GM08714 (cell line): Measurements from ENCODE around the gene BANF2.

Experiments used
- H3K4me3 ChIP-seq: fragments of 200-500 bp; sonication (Bioruptor generic); 2 replicates; pipeline ENCODE4 v1.5.1; 2014; ENCODE audit warnings: mild to moderate bottlenecking, low read length, inconsistent platforms
- ZNF274 ChIP-seq: IDR thresholded peaks from 2 replicates; pipeline ENCODE4 v1.6.1; 2012; ENCODE audit warnings: mild to moderate bottlenecking, low read depth, low read length

Gene BANF2

DNA sequence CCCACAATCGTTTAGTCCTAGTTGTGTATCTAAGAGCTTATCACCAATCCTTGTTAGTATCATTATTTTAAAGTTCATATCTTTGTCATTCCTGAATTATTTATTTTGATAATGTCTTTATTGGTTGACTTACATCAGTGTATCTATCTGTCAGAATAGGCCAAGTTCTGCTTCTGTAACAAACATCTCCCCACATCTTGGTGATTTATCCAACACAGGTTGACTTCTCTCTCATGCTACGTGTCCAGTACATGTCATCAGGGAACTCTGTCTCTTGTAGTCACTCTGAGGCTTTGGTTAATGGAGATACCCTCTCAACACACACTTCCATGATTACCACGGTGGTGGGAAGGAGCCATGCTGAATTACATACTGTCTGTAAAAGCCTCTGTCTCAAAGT, 38.4 kb downstream of the BANF2 start:
- no peak overlapping the region for H3K4me3 ChIP-seq
- TF ChIP-seq ZNF274 = no peak

DNA sequence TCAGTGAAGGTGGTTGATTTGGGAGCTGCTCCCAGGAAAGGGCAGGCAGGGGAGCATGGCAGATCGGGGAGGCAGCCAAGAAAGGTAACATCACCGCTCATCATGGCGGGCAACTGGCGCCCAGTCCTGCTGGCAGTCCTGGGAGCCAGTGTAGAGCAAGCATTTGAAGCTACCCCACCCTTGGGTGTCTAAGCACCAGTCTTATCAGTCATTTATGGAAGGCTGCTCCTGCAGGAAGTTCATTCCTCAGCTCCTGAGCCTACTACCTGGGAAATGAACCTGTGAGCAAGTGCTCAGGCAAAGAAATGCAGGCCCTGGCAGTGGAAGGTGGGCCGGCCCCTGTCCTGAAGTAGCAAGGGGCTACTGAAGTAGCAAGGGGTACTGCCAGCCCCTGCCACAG, 41.5 kb downstream of the BANF2 start:
- no peak overlapping the region for H3K4me3 ChIP-seq
- no peak for TF ChIP-seq ZNF274

DNA sequence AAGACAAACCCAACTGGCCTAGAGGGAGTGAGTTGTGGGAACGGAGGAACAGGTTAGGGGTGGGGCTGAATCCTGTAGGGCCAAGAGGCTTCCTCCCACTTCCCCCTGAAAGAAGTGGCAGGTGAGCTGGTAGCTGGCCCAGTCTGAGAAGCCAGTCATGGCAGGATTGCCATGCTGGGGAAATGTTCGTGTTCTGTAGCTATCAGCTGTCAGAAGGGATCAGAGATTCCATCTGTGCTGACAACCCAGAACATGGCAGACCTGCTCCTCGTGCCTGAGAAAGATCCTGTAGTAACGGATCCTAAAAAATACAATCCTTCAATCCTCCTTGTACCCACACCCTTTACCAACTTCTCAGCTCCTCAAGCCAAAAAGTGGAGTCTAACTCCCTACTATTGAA, 43.0 kb downstream of the BANF2 start:
- no peak overlapping the region for H3K4me3 ChIP-seq
- no peak for TF ChIP-seq ZNF274

GRCh38 chr20:17743677-17744076, 43.9 kb downstream of the BANF2 start:
- no peak for TF ChIP-seq ZNF274
- no peak overlapping the region for H3K4me3 ChIP-seq

DNA sequence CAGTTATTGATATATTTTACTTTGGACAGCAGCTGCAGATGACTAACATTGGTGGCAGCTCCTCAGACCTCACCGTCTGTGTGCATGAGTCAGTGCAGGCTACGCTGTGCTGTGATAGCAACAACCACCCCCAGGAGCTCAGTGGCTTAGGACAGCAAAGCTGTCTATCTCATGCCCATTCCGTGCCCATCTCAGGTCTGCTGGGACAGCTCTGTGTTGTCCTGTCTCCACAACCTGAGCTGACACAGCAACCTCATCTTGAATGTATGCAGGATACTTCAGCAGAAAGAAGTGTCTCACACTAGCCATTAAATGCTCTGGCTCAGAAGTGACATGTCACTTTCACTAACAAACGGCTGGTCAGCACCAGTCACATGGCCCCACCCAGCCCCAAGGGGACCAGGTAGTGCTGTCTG, 47.7 kb downstream of the BANF2 start:
- H3K4me3 ChIP-seq = no peak overlapping the region
- no peak for TF ChIP-seq ZNF274

DNA sequence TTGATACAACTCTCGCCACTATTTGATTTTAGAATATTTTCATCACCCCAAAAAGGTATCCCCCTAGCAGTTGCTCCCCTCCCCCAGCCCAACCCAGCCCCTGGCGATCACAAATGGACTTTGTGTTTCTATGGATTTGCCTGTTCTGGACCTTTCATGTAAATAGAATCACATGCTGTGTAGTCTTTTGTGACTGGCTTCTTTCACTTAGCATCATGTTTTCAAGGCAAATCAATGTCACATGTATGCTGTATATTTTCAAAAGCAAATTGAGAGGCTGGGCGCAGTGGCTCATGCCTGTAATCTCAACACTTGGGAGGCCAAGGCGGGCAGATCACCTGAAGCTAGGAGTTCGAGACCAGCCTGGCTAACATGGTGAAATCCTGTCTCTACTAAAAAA, 48.5 kb downstream of the BANF2 start:
- TF ChIP-seq ZNF274 = no peak
- no peak overlapping the region for H3K4me3 ChIP-seq

- TF ChIP-seq ZNF274 = no peak
- no peak overlapping the region for H3K4me3 ChIP-seq
Observed at GRCh38 chr20:17749626-17749977, 49.8 kb downstream of the BANF2 start.

- no peak overlapping the region for H3K4me3 ChIP-seq
- TF ChIP-seq ZNF274 = no peak
Observed at GRCh38 chr20:17749978-17750721, 50.4 kb downstream of the BANF2 start.

GRCh38 chr20:17750722-17751045, 50.9 kb downstream of the BANF2 start:
- no peak overlapping the region for H3K4me3 ChIP-seq
- TF ChIP-seq ZNF274 = no peak

- no peak for TF ChIP-seq ZNF274
- H3K4me3 ChIP-seq = no peak overlapping the region
Observed at GRCh38 chr20:17751640-17752039, 51.9 kb downstream of the BANF2 start.

DNA sequence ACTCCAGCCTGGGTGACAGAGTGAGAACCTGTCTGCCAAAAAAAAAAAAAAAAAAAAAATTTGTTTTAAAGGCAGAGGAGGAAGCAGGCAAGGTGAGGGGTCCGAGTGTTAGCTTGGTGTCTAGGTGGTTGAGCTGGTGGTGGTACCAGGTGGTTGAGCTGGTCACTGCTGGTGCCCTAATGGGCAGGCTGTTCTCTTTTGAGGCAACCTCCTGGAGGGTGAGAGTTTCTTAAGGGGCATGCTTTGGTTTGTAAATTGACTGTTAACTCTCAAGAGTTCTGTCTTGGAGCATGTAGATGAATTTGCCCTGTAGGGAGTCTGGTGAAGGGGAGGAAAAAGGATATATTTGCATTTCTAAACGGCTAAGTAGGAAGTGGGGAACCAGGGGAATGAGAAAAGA, 52.7 kb downstream of the BANF2 start:
- no peak for TF ChIP-seq ZNF274
- H3K4me3 ChIP-seq = no peak overlapping the region

DNA sequence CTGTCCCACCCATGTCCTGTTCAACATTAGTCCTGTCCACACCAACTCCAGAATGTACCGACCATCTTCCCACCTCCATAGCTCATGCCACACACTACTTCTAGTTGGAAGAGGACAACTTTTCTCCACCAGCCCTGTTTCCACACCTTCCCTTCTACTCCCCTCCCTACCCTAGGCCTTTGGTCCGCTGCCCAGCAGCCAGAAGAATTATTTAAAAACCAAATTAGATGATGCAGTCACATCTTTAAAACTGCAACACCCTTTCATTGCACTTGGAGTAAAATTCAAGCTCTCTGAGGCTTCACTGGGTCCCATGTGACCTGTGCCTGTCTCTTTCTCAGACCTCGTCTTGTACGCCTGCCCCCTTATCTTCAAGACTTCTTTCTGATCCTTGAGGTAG, 53.8 kb downstream of the BANF2 start:
- TF ChIP-seq ZNF274 = no peak
- H3K4me3 ChIP-seq = no peak overlapping the region

GRCh38 chr20:17756529-17756928, 56.8 kb downstream of the BANF2 start:
- H3K4me3 ChIP-seq = no peak overlapping the region
- TF ChIP-seq ZNF274 = no peak

GRCh38 chr20:17757496-17757895, 57.7 kb downstream of the BANF2 start:
- no peak for TF ChIP-seq ZNF274
- H3K4me3 ChIP-seq = no peak overlapping the region

GRCh38 chr20:17758010-17758409, 58.2 kb downstream of the BANF2 start:
- no peak for TF ChIP-seq ZNF274
- no peak overlapping the region for H3K4me3 ChIP-seq

DNA sequence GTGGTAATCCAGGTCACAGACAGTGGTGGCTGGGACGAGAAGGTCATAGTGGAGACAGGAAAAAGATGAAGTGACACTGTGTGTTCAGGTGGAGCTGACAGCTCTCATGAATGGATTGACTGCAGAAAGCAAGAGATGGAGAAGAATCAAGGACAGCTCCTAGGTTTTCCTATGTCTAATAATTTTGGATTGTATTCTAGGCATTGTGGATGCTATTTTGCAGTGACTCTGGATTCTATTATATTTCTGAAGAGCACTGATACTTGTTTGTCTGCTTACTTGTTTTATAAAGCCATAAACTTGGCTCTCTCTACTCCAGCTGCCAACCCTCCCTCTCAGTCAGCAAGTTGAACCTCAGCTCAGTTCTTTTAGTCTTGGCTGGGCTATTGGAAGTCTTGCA, 58.7 kb downstream of the BANF2 start:
- no peak for TF ChIP-seq ZNF274
- H3K4me3 ChIP-seq = no peak overlapping the region
